Measurements from ENCODE around the gene AMBP. TPM values are rescaled to one million over a fixed set of nuclear protein-coding genes. Genes with fewer than 3 reads are reported as not detected.

Gene AMBP
- total RNA-seq, 2 donors from 2014 or later = not detected

DNA sequence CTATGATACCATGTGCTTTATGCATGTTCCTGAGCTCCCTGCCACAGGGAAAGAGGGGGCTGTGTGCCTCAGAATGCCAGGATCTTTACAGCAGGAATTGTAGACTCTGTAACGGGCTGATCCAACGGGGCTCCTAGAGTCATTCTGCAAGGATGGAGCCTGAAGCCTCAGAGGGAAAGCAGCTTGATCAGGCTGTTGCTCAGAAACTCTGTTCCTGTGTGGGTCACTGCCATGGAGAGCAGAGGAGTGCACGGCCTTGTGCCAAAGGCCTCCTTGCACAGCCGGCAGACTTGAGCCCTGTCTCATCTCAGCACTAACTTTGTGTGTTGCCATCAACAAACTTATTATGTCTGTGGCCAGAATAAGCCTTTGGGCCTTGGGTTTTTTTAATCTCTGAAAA lies 51.8 kb downstream of the AMBP start:
- Histone ChIP-seq H3K4me3 (no peak overlapping the region), H3K36me3 (no peaks in the 10 kb centered on the region), H3K27me3 (no peaks in the 10 kb centered on the region), H3K27ac (no peak overlapping the region), H3K9me3 (peaks cover 5 to 24% of the 10 kb centered on the region in 2 donors), H3K4me1 (no peaks in the 10 kb centered on the region)
- TF ChIP-seq CTCF (IDR thresholded peaks at IDR 0.05) = no peak
- no peak for DNase-seq (ENCODE audit: low spot score)

- no peaks in the 10 kb centered on the region for H3K27me3 ChIP-seq
- no peak for DNase-seq (ENCODE audit: low spot score)
- no peaks in the 10 kb centered on the region for H3K36me3 ChIP-seq
- H3K4me3 ChIP-seq = no peak overlapping the region
- no peak for TF ChIP-seq CTCF (IDR thresholded peaks at IDR 0.05)
- H3K27ac ChIP-seq = no peak overlapping the region
- no peaks in the 10 kb centered on the region for H3K4me1 ChIP-seq
- peaks cover 5 to 24% of the 10 kb centered on the region in 2 donors for H3K9me3 ChIP-seq
Measured at GRCh38 chr9:114025760-114026159, 52.3 kb downstream of the AMBP start.

GRCh38 chr9:114025196-114025753 lies 52.8 kb downstream of the AMBP start:
- no peak overlapping the region for H3K4me3 ChIP-seq
- no peaks in the 10 kb centered on the region for H3K27me3 ChIP-seq
- H3K9me3 ChIP-seq = peaks cover 5 to 26% of the 10 kb centered on the region in 2 donors
- H3K4me1 ChIP-seq = no peaks in the 10 kb centered on the region
- no peak for TF ChIP-seq CTCF (IDR thresholded peaks at IDR 0.05)
- no peak overlapping the region for H3K27ac ChIP-seq
- no peaks in the 10 kb centered on the region for H3K36me3 ChIP-seq
- no peak for DNase-seq (ENCODE audit: low spot score)

DNA sequence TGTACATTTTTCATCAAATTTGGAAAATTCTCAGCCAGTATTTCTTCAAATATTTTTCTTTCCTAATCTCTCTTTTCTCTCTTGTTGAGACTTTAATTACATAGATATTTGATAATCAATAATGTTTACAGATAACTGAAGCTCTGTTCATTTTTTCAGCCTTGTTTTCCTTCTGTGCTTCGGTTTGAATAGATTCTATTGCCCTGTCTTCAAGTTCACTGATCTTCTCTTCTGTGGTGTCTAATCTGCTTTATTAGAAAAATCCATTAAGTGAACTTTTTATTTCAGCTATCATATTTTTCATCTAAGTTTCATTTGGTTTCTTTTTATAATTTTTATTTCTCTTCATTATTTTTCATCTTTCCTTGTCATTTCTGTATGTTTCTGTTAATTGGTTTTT lies 54.1 kb downstream of the AMBP start:
- Histone ChIP-seq H3K36me3 (no peaks in the 10 kb centered on the region), H3K4me1 (no peaks in the 10 kb centered on the region), H3K4me3 (no peak overlapping the region), H3K9me3 (peaks cover 5 to 30% of the 10 kb centered on the region in 2 donors), H3K27ac (no peak overlapping the region), H3K27me3 (no peaks in the 10 kb centered on the region)
- TF ChIP-seq CTCF (IDR thresholded peaks at IDR 0.05) = no peak
- no peak for DNase-seq (ENCODE audit: low spot score)

DNA sequence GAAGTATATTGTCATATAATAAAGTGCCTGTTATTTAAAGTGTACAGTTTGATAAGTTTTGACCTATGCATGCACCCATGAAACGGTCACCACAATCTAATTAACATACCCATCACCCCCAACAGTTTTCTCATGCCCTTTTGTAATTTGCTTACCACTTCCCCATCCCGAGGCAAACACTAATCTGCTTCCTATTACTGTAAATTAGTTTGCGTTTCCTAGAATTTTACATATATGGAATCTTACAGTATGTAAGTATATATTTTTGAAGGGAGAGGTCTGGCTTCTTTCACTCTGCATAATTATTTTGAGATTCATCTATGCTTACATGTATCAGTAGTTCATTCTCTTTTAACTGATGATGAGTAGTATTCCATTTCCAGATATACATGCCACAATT lies 56.5 kb downstream of the AMBP start:
- Histone ChIP-seq H3K27me3 (no peaks in the 10 kb centered on the region), H3K27ac (no peak overlapping the region), H3K36me3 (peaks cover 6% of the 10 kb centered on the region), H3K9me3 (peaks cover 5 to 30% of the 10 kb centered on the region in 2 donors), H3K4me3 (no peak overlapping the region), H3K4me1 (no peaks in the 10 kb centered on the region)
- TF ChIP-seq CTCF (IDR thresholded peaks at IDR 0.05) = no peak
- no peak for DNase-seq (ENCODE audit: low spot score)

Data from right atrium auricular region (tissue), 2 donors.